Ovary (tissue), 9 donors: ENCODE data around the gene ROBO1. TPM values are rescaled to one million over a fixed set of nuclear protein-coding genes. Genes with fewer than 3 reads are reported as not detected.

Experiments
- DNase-seq, 5 donors: peaks; one replicate each; pipeline ENCODE4 v3.0.0-alpha.2; 2019 to 2020
- H3K27ac ChIP-seq, 2 donors: fragments of 200-600 bp; one replicate each; pipeline versions ENCODE4 v1.5.1 to v1.8.0; 2019 to 2022
- H3K27me3 ChIP-seq: fragments of 200-600 bp; one replicate; pipeline ENCODE4 v1.8.0; 2022
- H3K36me3 ChIP-seq: fragments of 200-600 bp; sonication (generic); one replicate; pipeline ENCODE4 v1.5.1; 2019
- H3K4me1 ChIP-seq: one replicate; pipeline ENCODE4 v1.8.1; 2013; ENCODE audit warnings: mild to moderate bottlenecking, moderate library complexity; ENCODE audit not compliant: insufficient read depth
- H3K4me3 ChIP-seq: fragments of 200-600 bp; sonication (generic); one replicate; pipeline ENCODE4 v1.5.1; 2017
- H3K9me3 ChIP-seq, 2 donors: fragments of 200-600 bp in 1 of 2; sonication (generic) in 1 of 2; one replicate each; pipeline versions ENCODE4 v1.5.1 to v1.8.1; 2013 to 2019; ENCODE audit warnings: mild to moderate bottlenecking in 1 of 2, moderate library complexity in 1 of 2
- CTCF ChIP-seq, 3 donors: fragments of 450-650 bp in 2 of 3; fragments of 200-600 bp in 1 of 3; IDR thresholded peaks; one replicate each; pipeline versions ENCODE4 v1.5.1 to v1.8.0; 2016 to 2022; ENCODE audit warnings: antibody characterized with exemption in 3 of 3, mild to moderate bottlenecking in 1 of 3
- EP300 ChIP-seq: sonication (generic); formaldehyde crosslinking; IDR thresholded peaks from one replicate; pipeline ENCODE4 v1.6.1; 2017; ENCODE audit warnings: antibody characterized with exemption
- POLR2A ChIP-seq: fragments of 450-650 bp; IDR thresholded peaks from one replicate; pipeline ENCODE4 v1.6.1; 2017; ENCODE audit warnings: antibody characterized with exemption, mild to moderate bottlenecking, moderate library complexity
- WGBS, 3 donors: extraction: QIAGEN DNeasy Blood & Tissue Kit in 1 of 3; methylation state at CpG; one replicate each; pipeline versions ENCODE4 v1.1.5 to v1.1.7; 2013 to 2017; 5-methylcytosine and 5-hydroxymethylcytosine counted together
- intact Hi-C, 4 donors: fragments of 100-400 bp; cut with DNase I; formaldehyde crosslinking; loops; one replicate each; pipeline versions ENCODE4 v1.11.0 to v1.15.1; 2022 to 2023
- polyA plus RNA-seq, 2 donors: library from polyadenylated mRNA; stranded (reverse); fragments of 200-250 nt in 1 of 2; fragments of 350-450 nt in 1 of 2; fragmentation: Illumina TruSeq in 1 of 2; extraction: RNeasy Lipid Tissue Mini Kit (QIAGEN cat#74804) in 1 of 2; gene quantifications; one replicate each; pipeline ENCODE4 v1.2.3, GENCODE V29; 2013 to 2014
- total RNA-seq, 7 donors: library from RNA; depleted of rRNA in 2 of 7; stranded (reverse); fragments of >200 nt in 2 of 7; fragmentation: NEBNext Ultra II Directional in 3 of 7; extraction: Animal tissue kit (Norgen Biotek cat#: 25700) in 3 of 7; gene quantifications; one replicate each; pipeline versions ENCODE4 v1.1.0 to v1.2.4, GENCODE V29; 2016 to 2023
- donor health status: DM: no; HTN: no; CAD: no; lungs with moderate emphysema.
- donor health status: DM: no; HTN: no; CAD: no.
- donor health status: Bipolar disorder and iron deficiency.
- donor health status: DM: yes; HTN: yes; CAD: no.
- donor health status: DM: no; HTN: no; CAD: no.
- donor health status: DM: yes; HTN: yes; CAD: no.

The ROBO1 gene
- total and polyA plus RNA-seq, 9 donors, result 17.2 to 49.5 (median 29.0) TPM

GRCh38 chr3:78986416-78987101 is 781.2 kb downstream of the ROBO1 start:
- no peak for DNase-seq
- Histone ChIP-seq H3K27ac (no peak overlapping the region), H3K27me3 (no peaks in the 10 kb centered on the region), H3K4me1 (no peaks in the 10 kb centered on the region), H3K4me3 (no peak overlapping the region), H3K36me3 (no peaks in the 10 kb centered on the region), H3K9me3 (peaks cover 0 to 3% of the 10 kb centered on the region in 2 donors)
- WGBS, 3 donors, result 43 to 55% (median 47%) methylated on average over 5 of the region's 5 CpGs
- intact Hi-C loops, result no loop called here
- TF ChIP-seq EP300, result no peak
- no peak for TF ChIP-seq POLR2A
- no peak for TF ChIP-seq CTCF (IDR thresholded peaks at IDR 0.05)

- H3K4me1 ChIP-seq, result no peaks in the 10 kb centered on the region
- H3K27me3 ChIP-seq, result no peaks in the 10 kb centered on the region
- no peaks in the 10 kb centered on the region for H3K36me3 ChIP-seq
- TF ChIP-seq EP300 (no peak), POLR2A (no peak), CTCF (IDR thresholded peaks at IDR 0.05) (no peak)
- H3K9me3 ChIP-seq, result no peaks in the 10 kb centered on the region
- intact Hi-C loops, result no loop called here
- DNase-seq, result no peak
- H3K27ac ChIP-seq, result no peak overlapping the region
- 70 to 83% (median 79%) methylated on average over 2 of the region's 2 CpGs for WGBS, 3 donors
- no peak overlapping the region for H3K4me3 ChIP-seq
Observed at GRCh38 chr3:78985981-78986380, 781.8 kb downstream of the ROBO1 start.

- Histone ChIP-seq H3K27ac (no peak overlapping the region), H3K4me1 (no peaks in the 10 kb centered on the region), H3K4me3 (no peak overlapping the region), H3K9me3 (no peaks in the 10 kb centered on the region), H3K27me3 (no peaks in the 10 kb centered on the region), H3K36me3 (no peaks in the 10 kb centered on the region)
- DNase-seq, result no peak
- TF ChIP-seq CTCF (IDR thresholded peaks at IDR 0.05) (no peak), EP300 (no peak), POLR2A (no peak)
- intact Hi-C loops, result no loop called here
- 58 to 60% (median 59%) methylated on average over 4 of the region's 4 CpGs for WGBS, 3 donors
Observed at GRCh38 chr3:78979028-78979427, 788.8 kb downstream of the ROBO1 start.

- intact Hi-C loops, result no loop called here
Observed at GRCh38 chr3:78978037-78978436, 789.8 kb downstream of the ROBO1 start.

More at GRCh38 chr3:78978037-78978436, 789.8 kb downstream of the ROBO1 start:
- Histone ChIP-seq H3K4me1 (no peaks in the 10 kb centered on the region), H3K4me3 (no peak overlapping the region), H3K27me3 (no peaks in the 10 kb centered on the region), H3K9me3 (no peaks in the 10 kb centered on the region), H3K36me3 (no peaks in the 10 kb centered on the region), H3K27ac (no peak overlapping the region)
- DNase-seq, result no peak
- TF ChIP-seq POLR2A (no peak), EP300 (no peak), CTCF (IDR thresholded peaks at IDR 0.05) (no peak)
